Measurements from ENCODE around the gene GRAMD2B.

GRAMD2B gene

GRCh38 chr5:126542441-126542840 lies 119.2 kb downstream of the GRAMD2B start:
- no peaks in the 10 kb centered on the region for H3K27me3 ChIP-seq (ENCODE audit: control insufficient read depth in 2 of 2, insufficient read depth in 2 of 2, low read length in 2 of 2)
- no peak overlapping the region for H3K27ac ChIP-seq (ENCODE audit: low read depth in 2 of 2, low read length in 2 of 2)

GRCh38 chr5:126543009-126543408 lies 119.8 kb downstream of the GRAMD2B start:
- Histone ChIP-seq H3K4me3 (ENCODE audit: low read length in 2 of 2) (no peak overlapping the region), H3K27ac (ENCODE audit: low read depth in 2 of 2, low read length in 2 of 2) (no peak overlapping the region), H3K9ac (ENCODE audit: low read depth in 1 of 2, low read length in 2 of 2) (no peak overlapping the region), H3K27me3 (ENCODE audit: control insufficient read depth in 2 of 2, insufficient read depth in 2 of 2, low read length in 2 of 2) (no peaks in the 10 kb centered on the region), H3K9me3 (ENCODE audit: control insufficient read depth in 2 of 2, low read length in 2 of 2) (no peaks in the 10 kb centered on the region), H3K4me1 (ENCODE audit: control insufficient read depth in 2 of 2, insufficient read depth in 2 of 2, low read length in 2 of 2) (peaks cover 0 to 9% of the 10 kb centered on the region in 2 donors), H3K36me3 (ENCODE audit: control insufficient read depth in 2 of 2, insufficient read depth in 2 of 2, low read length in 2 of 2) (peaks cover 2 to 8% of the 10 kb centered on the region in 2 donors)

More at GRCh38 chr5:126542441-126542840, 119.2 kb downstream of the GRAMD2B start:
- no peak overlapping the region for H3K4me3 ChIP-seq (ENCODE audit: low read length in 2 of 2)
- no peaks in the 10 kb centered on the region for H3K9me3 ChIP-seq (ENCODE audit: control insufficient read depth in 2 of 2, low read length in 2 of 2)
- peaks cover 2 to 8% of the 10 kb centered on the region in 2 donors for H3K36me3 ChIP-seq (ENCODE audit: control insufficient read depth in 2 of 2, insufficient read depth in 2 of 2, low read length in 2 of 2)
- H3K4me1 ChIP-seq (ENCODE audit: control insufficient read depth in 2 of 2, insufficient read depth in 2 of 2, low read length in 2 of 2) = peaks cover 0 to 9% of the 10 kb centered on the region in 2 donors
- H3K9ac ChIP-seq (ENCODE audit: low read depth in 1 of 2, low read length in 2 of 2) = no peak overlapping the region

GRCh38 chr5:126543660-126544059 lies 120.5 kb downstream of the GRAMD2B start:
- Histone ChIP-seq H3K9ac (ENCODE audit: low read depth in 1 of 2, low read length in 2 of 2) (no peak overlapping the region), H3K36me3 (ENCODE audit: control insufficient read depth in 2 of 2, insufficient read depth in 2 of 2, low read length in 2 of 2) (peaks cover 2 to 8% of the 10 kb centered on the region in 2 donors), H3K4me3 (ENCODE audit: low read length in 2 of 2) (no peak overlapping the region), H3K9me3 (ENCODE audit: control insufficient read depth in 2 of 2, low read length in 2 of 2) (no peaks in the 10 kb centered on the region), H3K27ac (ENCODE audit: low read depth in 2 of 2, low read length in 2 of 2) (no peak overlapping the region), H3K4me1 (ENCODE audit: control insufficient read depth in 2 of 2, insufficient read depth in 2 of 2, low read length in 2 of 2) (peaks cover 0 to 8% of the 10 kb centered on the region in 2 donors), H3K27me3 (ENCODE audit: control insufficient read depth in 2 of 2, insufficient read depth in 2 of 2, low read length in 2 of 2) (no peaks in the 10 kb centered on the region)
